HG03575 (cell line): ENCODE results near the gene PILRA.
"Not testable (repeated sequence)": the region's sequence is repeated elsewhere in the genome, so short reads cannot be mapped to it uniquely, and the experiment has no call there.

Experiments
- ATAC-seq: cut with Tn5 transposase; IDR thresholded peaks from one replicate; pipeline ENCODE4 v1.9.1; 2021; ENCODE audit not compliant: unreplicated experiment, insufficient number of reproducible peaks, low FRiP score; ENCODE audit errors: extremely low read depth

Gene PILRA

GRCh38 chr7:100356416-100357068 is 16.7 kb upstream of the PILRA start:
- ATAC-seq = no peak

- no peak for ATAC-seq
Observed at GRCh38 chr7:100357131-100357561, 16.1 kb upstream of the PILRA start.

GRCh38 chr7:100358027-100358856 is 15.0 kb upstream of the PILRA start, which contains the start of gene PILRB:
PILRB (plus strand) TSS chr7:100358117; CDS start chr7:100358303, 186 bp downstream.
- no peak for ATAC-seq

DNA sequence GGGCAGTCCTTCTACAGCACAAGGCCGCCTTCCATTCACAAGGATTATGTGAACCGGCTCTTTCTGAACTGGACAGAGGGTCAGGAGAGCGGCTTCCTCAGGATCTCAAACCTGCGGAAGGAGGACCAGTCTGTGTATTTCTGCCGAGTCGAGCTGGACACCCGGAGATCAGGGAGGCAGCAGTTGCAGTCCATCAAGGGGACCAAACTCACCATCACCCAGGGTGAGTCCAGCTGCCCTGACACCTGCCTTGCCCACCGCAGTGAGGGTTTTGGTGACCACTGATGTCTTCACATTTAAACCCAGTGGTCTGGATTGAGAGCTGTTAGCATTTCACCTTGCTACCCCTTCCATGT is 14.5 kb upstream of the PILRA start:
- no peak for ATAC-seq

- ATAC-seq = no peak
Observed at GRCh38 chr7:100360135-100360854, 13.0 kb upstream of the PILRA start.

GRCh38 chr7:100363098-100363497 is 10.2 kb upstream of the PILRA start:
- ATAC-seq = no peak

DNA sequence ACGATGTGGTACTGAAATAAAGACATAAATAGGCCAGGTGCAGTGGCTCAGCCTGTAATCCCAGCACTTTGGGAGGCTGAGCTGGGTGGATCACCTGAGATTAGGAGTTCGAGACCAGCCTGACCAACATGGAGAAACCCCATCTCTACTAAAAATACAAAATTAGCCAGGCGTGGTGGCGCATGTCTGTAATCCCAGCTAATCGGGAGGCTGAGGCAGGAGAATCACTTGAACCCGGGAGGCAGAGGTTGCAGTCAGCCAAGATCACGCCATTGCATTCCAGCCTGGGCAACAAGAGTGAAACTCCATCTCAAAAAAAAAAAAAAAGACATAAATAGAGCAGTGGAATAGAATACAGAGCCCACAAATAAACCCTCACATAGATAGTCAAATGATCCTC is 9.5 kb upstream of the PILRA start:
- ATAC-seq = not testable (repeated sequence)

- ATAC-seq = no peak
Observed at GRCh38 chr7:100364480-100364879, 8.8 kb upstream of the PILRA start.

GRCh38 chr7:100365998-100366367 is 7.3 kb upstream of the PILRA start:
- ATAC-seq = not testable (repeated sequence)

GRCh38 chr7:100366411-100367250 is 6.7 kb upstream of the PILRA start:
- no peak for ATAC-seq

- ATAC-seq = no peak
Observed at GRCh38 chr7:100367251-100367620, 6.1 kb upstream of the PILRA start.

DNA sequence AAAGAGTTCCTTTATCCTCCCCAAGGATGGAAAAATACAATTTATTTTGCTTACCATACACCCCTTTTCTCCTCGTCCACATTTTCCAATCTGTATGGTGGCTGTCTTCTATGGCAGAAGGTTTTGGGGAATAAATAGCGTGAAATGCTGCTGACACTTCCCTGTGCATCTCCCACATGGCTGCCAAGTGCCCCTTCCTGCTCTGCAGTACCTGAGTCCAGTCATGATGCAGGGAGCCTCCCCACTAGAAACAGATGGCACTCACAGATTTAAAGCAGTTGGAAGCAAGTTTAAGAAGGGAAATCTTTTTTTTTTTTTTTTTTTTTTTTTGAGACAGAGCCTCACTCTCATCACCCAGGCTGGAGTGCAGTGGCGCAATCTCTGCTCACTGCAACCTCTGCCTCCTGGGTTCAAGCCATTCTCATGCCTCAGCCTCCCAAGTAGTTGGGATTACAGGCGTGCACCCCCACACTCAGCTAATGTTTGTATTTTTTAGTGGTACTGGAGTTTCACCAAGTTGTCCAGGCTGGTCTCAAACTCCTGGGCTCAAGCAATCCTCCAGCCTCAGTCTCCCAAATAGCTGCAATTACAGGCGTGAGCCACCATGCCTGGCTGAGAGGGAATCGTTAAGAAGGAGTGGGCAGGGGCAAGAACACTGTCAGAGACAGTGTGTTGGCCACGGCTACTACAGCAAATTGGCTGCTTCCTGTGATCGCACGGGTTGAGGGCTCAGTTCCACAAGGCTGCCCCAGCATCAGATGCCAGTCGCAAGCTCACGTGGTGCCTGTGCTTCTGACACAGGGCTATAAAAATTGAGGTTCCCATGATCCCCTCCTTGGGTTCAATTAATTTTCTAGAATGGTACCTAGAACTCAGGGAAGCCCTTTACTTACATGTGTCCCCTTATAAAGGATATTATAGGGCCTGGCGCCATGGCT is 5.3 kb upstream of the PILRA start:
- no peak for ATAC-seq

- ATAC-seq = peak; percentile 32
Observed at GRCh38 chr7:100369105-100369504, 4.2 kb upstream of the PILRA start.

DNA sequence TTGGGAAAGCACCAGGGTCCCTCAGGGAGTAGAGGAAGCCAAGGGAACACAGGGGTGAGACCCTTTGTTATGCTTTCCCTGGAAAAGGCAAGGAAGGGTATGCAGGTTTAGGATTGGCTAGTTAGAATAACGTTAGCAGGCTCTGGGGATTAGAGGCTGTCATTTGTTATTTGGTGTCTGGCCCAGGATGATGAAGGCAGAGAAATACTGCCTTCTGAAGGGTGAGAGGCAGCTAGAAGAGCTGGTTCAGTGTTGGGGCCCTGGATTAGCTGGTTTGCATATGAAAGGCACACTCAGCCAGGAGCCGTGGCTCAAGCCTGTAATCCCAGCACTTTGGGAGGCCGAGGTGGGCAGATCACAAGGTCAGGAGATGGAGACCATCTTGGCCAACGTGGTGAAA is 3.0 kb upstream of the PILRA start:
- no peak for ATAC-seq

- no peak for ATAC-seq
Observed at GRCh38 chr7:100370746-100371145, 2.5 kb upstream of the PILRA start.

GRCh38 chr7:100371561-100372171 is 1.6 kb upstream of the PILRA start:
- ATAC-seq = no peak

DNA sequence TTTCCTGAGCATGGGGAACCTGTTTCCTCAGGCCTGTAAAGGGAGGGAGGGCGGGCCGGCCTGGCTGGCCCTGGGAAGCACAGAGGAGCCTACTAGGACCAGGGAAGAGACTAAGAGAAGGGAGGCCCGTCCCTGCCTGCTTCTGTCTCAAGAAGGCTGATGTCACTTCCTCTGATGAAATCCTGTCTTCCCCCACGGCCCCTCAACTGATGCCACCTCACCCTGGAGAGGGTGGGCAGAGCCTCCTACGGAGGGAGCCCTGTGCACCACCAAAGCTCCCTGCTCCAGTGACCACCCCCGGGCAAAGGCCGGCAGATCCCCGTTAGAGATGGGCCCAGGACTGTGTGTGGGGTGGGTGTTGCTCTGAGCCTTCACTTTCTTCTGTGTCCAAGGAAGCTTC is 1.0 kb upstream of the PILRA start:
- no peak for ATAC-seq

DNA sequence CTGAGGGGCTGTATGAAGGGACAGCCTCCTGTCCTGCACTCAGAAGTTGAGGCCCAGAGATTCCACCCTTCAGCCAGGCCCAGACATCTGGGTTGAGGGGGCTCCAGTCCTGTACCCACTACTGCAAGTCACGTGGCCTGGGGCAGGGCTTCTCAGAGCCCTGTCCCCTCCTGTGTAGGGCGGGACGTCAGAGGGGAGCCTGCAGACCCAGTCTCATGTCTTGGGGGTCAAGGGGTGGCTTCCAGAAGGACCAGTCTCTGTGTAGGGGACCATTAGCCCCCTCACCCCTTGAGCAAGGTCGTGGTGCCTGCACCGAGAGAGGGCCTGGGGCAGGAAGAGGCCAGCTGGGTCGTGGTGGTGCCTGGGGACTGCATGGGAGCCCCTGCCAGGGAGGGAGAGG is 593 bp upstream of the PILRA start:
- no peak for ATAC-seq
